Testis (tissue), 3 donors: Measurements from ENCODE around the gene KRTCAP3. TPM values are rescaled to one million over a fixed set of nuclear protein-coding genes. Genes with fewer than 3 reads are reported as not detected.

Experiments
- DNase-seq: peaks from one replicate; pipeline ENCODE4 v3.0.0-alpha.2; 2019
- H3K27ac ChIP-seq, 2 donors: fragments of 200-600 bp; sonication (generic); one replicate each; pipeline ENCODE4 v1.5.1; 2019
- H3K27me3 ChIP-seq: fragments of 200-600 bp; sonication (generic); one replicate; pipeline ENCODE4 v1.5.1; 2019
- H3K36me3 ChIP-seq: fragments of 200-600 bp; sonication (generic); one replicate; pipeline ENCODE4 v1.5.1; 2017; ENCODE audit warnings: low read depth; ENCODE audit errors: missing control alignments
- H3K4me1 ChIP-seq: fragments of 200-600 bp; sonication (generic); one replicate; pipeline ENCODE4 v1.5.1; 2019
- H3K4me3 ChIP-seq, 2 donors: fragments of 200-600 bp; sonication (generic); one replicate each; pipeline ENCODE4 v1.5.1; 2017 to 2019
- H3K9me3 ChIP-seq: fragments of 200-600 bp; sonication (generic); one replicate; pipeline ENCODE4 v1.5.1; 2017
- POLR2A ChIP-seq: fragments of 450-650 bp; IDR thresholded peaks from one replicate; pipeline ENCODE4 v1.6.1; 2017; ENCODE audit warnings: antibody characterized with exemption, mild to moderate bottlenecking, moderate library complexity
- WGBS, 2 donors: methylation state at CpG; one replicate each; pipeline ENCODE4 v1.1.5; 2018; 5-methylcytosine and 5-hydroxymethylcytosine counted together
- intact Hi-C: fragments of 100-400 bp; cut with DNase I; formaldehyde crosslinking; loops from one replicate; pipeline ENCODE4 v1.15.1; 2023; ENCODE audit warnings: low total_unique reads
- polyA plus RNA-seq: library from polyadenylated mRNA; stranded (reverse); fragments of 350-450 nt; fragmentation: Illumina TruSeq; extraction: RNeasy Lipid Tissue Mini Kit (QIAGEN cat#74804); gene quantifications from one replicate; pipeline ENCODE4 v1.2.3, GENCODE V29; 2014; ENCODE audit warnings: low read depth, low replicate concordance; ENCODE audit not compliant: insufficient read depth
- total RNA-seq, 2 donors: library from RNA; depleted of rRNA; stranded (reverse); fragments of >200 nt; gene quantifications; one replicate each; pipeline ENCODE4 v1.2.3, GENCODE V29; 2016
- TF ChIP-seq, protein P1 (sequence below), 3 experiments: fragments of 450-650 bp in 2 of 3; fragments of 200-600 bp in 1 of 3; sonication (generic) in 1 of 3; IDR thresholded peaks; one replicate each; pipeline ENCODE4 v1.5.1; 2016 to 2019; ENCODE audit warnings: antibody characterized with exemption in 3 of 3, mild to moderate bottlenecking in 2 of 3, moderate library complexity in 1 of 3

KRTCAP3 gene
- total and polyA plus RNA-seq, 3 donors from 2014 or later = 4.3 to 6.8 (median 5.1) TPM

GRCh38 chr2:27407798-27408491, 34.2 kb upstream of the KRTCAP3 start:
- peak; percentile 39 for DNase-seq
- peak overlapping the region; percentile 13 to 87 for H3K4me3 ChIP-seq
- peaks cover 11% of the 10 kb centered on the region for H3K4me1 ChIP-seq
- H3K27me3 ChIP-seq = no peaks in the 10 kb centered on the region
- TF ChIP-seq, protein P1, sequence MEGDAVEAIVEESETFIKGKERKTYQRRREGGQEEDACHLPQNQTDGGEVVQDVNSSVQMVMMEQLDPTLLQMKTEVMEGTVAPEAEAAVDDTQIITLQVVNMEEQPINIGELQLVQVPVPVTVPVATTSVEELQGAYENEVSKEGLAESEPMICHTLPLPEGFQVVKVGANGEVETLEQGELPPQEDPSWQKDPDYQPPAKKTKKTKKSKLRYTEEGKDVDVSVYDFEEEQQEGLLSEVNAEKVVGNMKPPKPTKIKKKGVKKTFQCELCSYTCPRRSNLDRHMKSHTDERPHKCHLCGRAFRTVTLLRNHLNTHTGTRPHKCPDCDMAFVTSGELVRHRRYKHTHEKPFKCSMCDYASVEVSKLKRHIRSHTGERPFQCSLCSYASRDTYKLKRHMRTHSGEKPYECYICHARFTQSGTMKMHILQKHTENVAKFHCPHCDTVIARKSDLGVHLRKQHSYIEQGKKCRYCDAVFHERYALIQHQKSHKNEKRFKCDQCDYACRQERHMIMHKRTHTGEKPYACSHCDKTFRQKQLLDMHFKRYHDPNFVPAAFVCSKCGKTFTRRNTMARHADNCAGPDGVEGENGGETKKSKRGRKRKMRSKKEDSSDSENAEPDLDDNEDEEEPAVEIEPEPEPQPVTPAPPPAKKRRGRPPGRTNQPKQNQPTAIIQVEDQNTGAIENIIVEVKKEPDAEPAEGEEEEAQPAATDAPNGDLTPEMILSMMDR (IDR thresholded peaks at IDR 0.05) = peak; percentile 46 to 52 (median 51)
- no peak for TF ChIP-seq POLR2A
- WGBS, 2 donors = 29 to 41% methylated on average over 16 of the region's 16 CpGs
- H3K27ac ChIP-seq = no peak overlapping the region
- intact Hi-C loops = no loop called here
- no peaks in the 10 kb centered on the region for H3K9me3 ChIP-seq
- H3K36me3 ChIP-seq = no peaks in the 10 kb centered on the region

DNA sequence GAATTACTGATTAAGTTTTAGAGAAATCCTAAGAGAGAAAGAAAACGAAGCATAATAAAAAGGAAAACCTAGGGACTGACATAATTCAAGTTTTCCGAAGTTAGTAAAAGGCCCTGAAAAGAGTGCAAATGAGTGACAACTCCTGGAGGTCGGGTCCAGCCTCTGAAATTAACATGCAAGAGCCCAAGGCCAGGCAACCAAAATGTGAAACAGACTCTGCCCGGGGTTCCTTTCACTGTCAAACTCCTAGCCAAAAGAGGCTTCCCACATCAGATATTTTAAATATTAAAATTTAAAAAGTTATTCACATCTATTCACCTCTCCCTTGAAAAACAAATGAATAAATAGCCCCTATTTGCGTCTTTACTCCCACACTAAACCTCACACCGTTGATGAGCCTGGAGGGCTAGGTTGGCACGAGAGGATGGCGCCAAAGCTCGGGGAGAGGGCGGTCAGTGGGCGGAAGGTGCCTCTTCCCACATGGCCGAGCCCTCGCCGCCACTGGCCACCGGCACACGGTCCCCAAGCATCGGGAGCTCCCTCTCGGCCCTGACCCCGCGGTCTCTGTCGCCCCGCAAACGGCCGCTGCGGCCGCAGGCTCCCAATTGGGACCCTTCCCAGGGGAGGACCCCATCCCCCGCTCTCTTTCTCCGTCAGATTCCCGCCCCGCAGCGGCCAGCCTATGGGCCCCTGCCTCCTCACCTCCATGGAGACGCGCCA, 33.4 kb upstream of the KRTCAP3 start:
- intact Hi-C loops = no loop called here

GRCh38 chr2:27409321-27410073, 32.7 kb upstream of the KRTCAP3 start, which contains the start of gene PPM1G:
Gene PPM1G, minus strand, starts transcription at chr2:27409591. Its CDS starts 169 bp downstream, at chr2:27409422.
- H3K27me3 ChIP-seq = no peaks in the 10 kb centered on the region
- peak within 1 kb of the TSS; percentile 87 to 91 for H3K4me3 ChIP-seq
- peak; percentile 96 for DNase-seq
- peak within 1 kb of the TSS; percentile 78 to 82 for H3K27ac ChIP-seq
- 0 to 1% methylated on average over 31 to 70 of the region's 82 CpGs for WGBS, 2 donors
- peaks cover 11% of the 10 kb centered on the region for H3K4me1 ChIP-seq
- H3K36me3 ChIP-seq = no peaks in the 10 kb centered on the region
- H3K9me3 ChIP-seq = no peaks in the 10 kb centered on the region
- TF ChIP-seq, protein P1 (IDR thresholded peaks at IDR 0.05) = no peak
- TF ChIP-seq POLR2A = no peak
- intact Hi-C loops = no loop called here

More for the DNA sequence above, 33.4 kb upstream of the KRTCAP3 start:
- H3K4me1 ChIP-seq = peaks cover 11% of the 10 kb centered on the region
- H3K4me3 ChIP-seq = peak overlapping the region; percentile 87 to 91
- H3K27ac ChIP-seq = peak overlapping the region; percentile 61 to 78
- TF ChIP-seq POLR2A = no peak
- TF ChIP-seq, protein P1 (IDR thresholded peaks at IDR 0.05) = no peak
- WGBS, 2 donors = 0 to 1% methylated on average over 25 to 28 of the region's 33 CpGs
- no peaks in the 10 kb centered on the region for H3K9me3 ChIP-seq
- peak; percentile 34 for DNase-seq
- no peaks in the 10 kb centered on the region for H3K36me3 ChIP-seq
- no peaks in the 10 kb centered on the region for H3K27me3 ChIP-seq

DNA sequence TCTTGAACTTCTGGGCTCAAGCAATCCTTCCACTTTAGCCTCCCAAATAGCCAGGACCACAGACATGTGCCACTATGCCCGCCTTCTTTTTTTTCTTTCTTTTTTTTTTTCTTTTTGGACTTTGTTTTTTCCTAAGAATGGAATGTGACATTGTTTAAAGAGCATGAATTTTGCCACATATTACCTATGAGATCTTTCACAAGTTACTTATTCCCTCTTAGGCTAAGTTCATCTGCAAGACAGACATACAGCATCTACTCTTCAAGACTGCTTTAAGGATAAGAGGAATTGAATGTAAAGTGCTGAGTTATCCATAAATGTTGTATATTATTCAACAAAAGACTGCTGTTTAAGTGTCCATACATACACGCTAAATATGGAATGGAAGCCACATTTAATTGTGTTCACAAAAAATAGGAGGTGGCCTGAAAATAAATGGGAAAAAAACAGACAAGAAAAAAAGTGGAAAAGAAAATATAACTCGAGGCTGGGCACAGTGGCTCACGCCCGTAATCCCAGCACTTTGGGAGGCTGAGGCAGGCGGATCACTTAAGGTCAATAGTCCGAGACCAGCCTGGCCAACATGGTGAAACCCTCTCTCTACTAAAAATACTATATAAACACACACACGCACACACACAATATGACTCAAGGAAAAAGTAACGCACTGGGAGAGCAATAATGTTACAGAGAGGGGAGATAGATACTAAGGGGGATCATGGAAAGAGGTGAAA, 29.6 kb upstream of the KRTCAP3 start:
- Histone ChIP-seq H3K9me3 (no peaks in the 10 kb centered on the region), H3K36me3 (no peaks in the 10 kb centered on the region), H3K4me1 (peaks cover 10% of the 10 kb centered on the region), H3K4me3 (no peak overlapping the region), H3K27ac (no peak overlapping the region), H3K27me3 (no peaks in the 10 kb centered on the region)
- intact Hi-C loops = no loop called here
- WGBS, 2 donors = 85 to 86% methylated on average over 9 of the region's 9 CpGs
- TF ChIP-seq, protein P1 (IDR thresholded peaks at IDR 0.05) = no peak
- TF ChIP-seq POLR2A = no peak
- DNase-seq = no peak
